Gastrocnemius medialis (tissue), 4 donors: Measurements from ENCODE around the gene TMEM198. TPM values are rescaled to one million over a fixed set of nuclear protein-coding genes. Genes with fewer than 3 reads are reported as not detected.

Experiments used
- ATAC-seq, 2 donors: fragments of 150-250 bp; one replicate each; pipeline ENCODE4 v1.9.1; 2016
- DNase-seq, 2 donors: peaks; one replicate each; pipeline ENCODE4 v3.0.0-alpha.2; 2019
- H3K27ac ChIP-seq, 4 donors: fragments of 200-600 bp; sonication (generic); 1 replicate in 1 of 4; 2 replicates in 3 of 4; pipeline ENCODE4 v1.5.1; 2016 to 2018; ENCODE audit warnings: mild to moderate bottlenecking in 2 of 4, moderate library complexity in 1 of 4
- H3K27me3 ChIP-seq, 3 donors: fragments of 200-600 bp; sonication (generic) in 2 of 3; 1 replicate in 1 of 3; 2 replicates in 2 of 3; pipeline versions ENCODE4 v1.5.1 to v1.6.0; 2016 to 2019; ENCODE audit warnings: mild to moderate bottlenecking in 1 of 3, moderate library complexity in 1 of 3
- H3K36me3 ChIP-seq, 2 donors: fragments of 200-600 bp; sonication (generic) in 1 of 2; one replicate each; pipeline ENCODE4 v1.5.1; 2017 to 2018
- H3K4me1 ChIP-seq, 2 donors: fragments of 200-600 bp; sonication (generic) in 1 of 2; one replicate each; pipeline ENCODE4 v1.5.1; 2016 to 2017; ENCODE audit warnings: mild to moderate bottlenecking in 2 of 2
- H3K4me3 ChIP-seq, 4 donors: fragments of 200-600 bp; sonication (generic) in 3 of 4; 1 replicate in 1 of 4; 2 replicates in 3 of 4; pipeline ENCODE4 v1.5.1; 2016 to 2019; ENCODE audit warnings: mild to moderate bottlenecking in 2 of 4
- H3K9me3 ChIP-seq, 3 donors: fragments of 200-600 bp; sonication (generic) in 2 of 3; 1 replicate in 1 of 3; 2 replicates in 2 of 3; pipeline ENCODE4 v1.5.1; 2016 to 2019
- POLR2A ChIP-seq, 2 donors: fragments of 450-650 bp; IDR thresholded peaks; one replicate each; pipeline ENCODE4 v1.6.1; 2017; ENCODE audit warnings: antibody characterized with exemption in 2 of 2, mild to moderate bottlenecking in 2 of 2, moderate library complexity in 2 of 2
- in situ Hi-C, 4 donors: fragments of 200-750 bp; cut with MboI; loops; one replicate each; pipeline versions ENCODE4 v1.15.0 to v1.8.0; 2017; ENCODE audit warnings: low sequenced_read_pairs in 4 of 4
- intact Hi-C: fragments of 100-400 bp; cut with DNase I; formaldehyde crosslinking; loops from one replicate; pipeline ENCODE4 v1.15.1; 2023; ENCODE audit warnings: low total_unique reads
- total RNA-seq, 4 donors: library from RNA; depleted of rRNA; stranded (reverse); fragments of >200 nt; gene quantifications; one replicate each; pipeline versions ENCODE4 v1.1.0 to v1.2.3, GENCODE V29; 2016
- TF ChIP-seq, protein P1 (sequence below), 5 experiments: fragments of 450-650 bp in 3 of 5; fragments of 200-600 bp in 2 of 5; sonication (generic) in 2 of 5; IDR thresholded peaks in 4 of 5; conservative IDR thresholded peaks in 1 of 5; 1 replicate in 4 of 5; 2 replicates in 1 of 5; pipeline ENCODE4 v1.5.1; 2016 to 2019; ENCODE audit warnings: antibody characterized with exemption in 5 of 5, mild to moderate bottlenecking in 3 of 5, moderate library complexity in 3 of 5

The TMEM198 gene
- total RNA-seq, 4 donors from 2014 or later = 0.87 to 6.7 (median 3.3) TPM

DNA sequence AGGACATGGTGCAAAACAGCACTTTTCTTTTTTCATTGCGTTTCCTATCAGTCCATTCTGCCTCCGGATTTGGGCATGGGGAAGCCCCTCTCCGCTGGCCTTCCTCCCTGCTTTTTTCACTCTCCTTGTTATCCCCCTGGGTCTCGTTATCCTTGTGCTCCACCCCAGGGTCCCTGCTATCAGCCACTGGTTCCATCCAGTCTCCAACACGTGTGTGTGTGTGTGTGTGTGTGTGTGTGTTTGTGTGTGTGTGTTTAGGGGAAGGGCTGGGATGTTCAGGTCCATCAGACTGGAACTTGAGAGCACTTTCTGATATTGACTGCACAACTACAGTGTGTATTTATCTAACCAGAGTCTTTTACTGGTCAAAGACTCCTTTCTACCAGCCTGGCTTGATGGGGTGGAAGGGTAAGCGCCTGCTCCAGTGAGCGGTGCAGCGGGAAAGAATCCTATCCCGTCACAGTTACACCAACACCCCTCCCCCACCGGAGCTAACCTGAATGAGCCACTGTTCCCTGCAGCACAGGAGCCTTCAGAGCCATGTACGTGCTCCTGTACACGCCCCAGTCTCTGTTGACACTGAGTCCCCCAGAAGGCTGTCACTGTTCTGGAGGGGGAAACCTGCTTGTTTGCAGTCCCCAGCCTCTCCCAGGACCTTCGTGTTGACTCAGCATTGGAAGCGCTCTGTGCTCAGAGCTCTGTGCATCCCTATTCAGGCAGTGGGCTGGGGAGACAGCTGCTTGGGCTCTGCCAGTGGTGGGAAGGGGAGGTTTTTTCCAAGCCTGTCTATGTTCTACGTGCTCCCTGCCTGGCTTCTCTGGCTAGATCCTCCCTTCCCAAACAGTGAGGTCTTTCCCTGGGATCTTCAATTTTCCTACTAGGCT, 32.9 kb downstream of the TMEM198 start:
- Histone ChIP-seq H3K27ac (no peak overlapping the region), H3K27me3 (no peaks in the 10 kb centered on the region), H3K4me3 (no peak overlapping the region), H3K9me3 (no peaks in the 10 kb centered on the region), H3K4me1 (peaks cover 3 to 4% of the 10 kb centered on the region in 2 donors), H3K36me3 (no peaks in the 10 kb centered on the region)
- TF ChIP-seq, protein P1, sequence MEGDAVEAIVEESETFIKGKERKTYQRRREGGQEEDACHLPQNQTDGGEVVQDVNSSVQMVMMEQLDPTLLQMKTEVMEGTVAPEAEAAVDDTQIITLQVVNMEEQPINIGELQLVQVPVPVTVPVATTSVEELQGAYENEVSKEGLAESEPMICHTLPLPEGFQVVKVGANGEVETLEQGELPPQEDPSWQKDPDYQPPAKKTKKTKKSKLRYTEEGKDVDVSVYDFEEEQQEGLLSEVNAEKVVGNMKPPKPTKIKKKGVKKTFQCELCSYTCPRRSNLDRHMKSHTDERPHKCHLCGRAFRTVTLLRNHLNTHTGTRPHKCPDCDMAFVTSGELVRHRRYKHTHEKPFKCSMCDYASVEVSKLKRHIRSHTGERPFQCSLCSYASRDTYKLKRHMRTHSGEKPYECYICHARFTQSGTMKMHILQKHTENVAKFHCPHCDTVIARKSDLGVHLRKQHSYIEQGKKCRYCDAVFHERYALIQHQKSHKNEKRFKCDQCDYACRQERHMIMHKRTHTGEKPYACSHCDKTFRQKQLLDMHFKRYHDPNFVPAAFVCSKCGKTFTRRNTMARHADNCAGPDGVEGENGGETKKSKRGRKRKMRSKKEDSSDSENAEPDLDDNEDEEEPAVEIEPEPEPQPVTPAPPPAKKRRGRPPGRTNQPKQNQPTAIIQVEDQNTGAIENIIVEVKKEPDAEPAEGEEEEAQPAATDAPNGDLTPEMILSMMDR (IDR thresholded peaks at IDR 0.05 in 4 of 5, conservative IDR thresholded peaks at IDR 0.05 in 1 of 5) = no peak
- no peak for TF ChIP-seq POLR2A (IDR thresholded peaks at IDR 0.05)
- intact Hi-C loops (no loop called here), in situ Hi-C loops (no loop called here)
- no peak for ATAC-seq
- DNase-seq = no peak

DNA sequence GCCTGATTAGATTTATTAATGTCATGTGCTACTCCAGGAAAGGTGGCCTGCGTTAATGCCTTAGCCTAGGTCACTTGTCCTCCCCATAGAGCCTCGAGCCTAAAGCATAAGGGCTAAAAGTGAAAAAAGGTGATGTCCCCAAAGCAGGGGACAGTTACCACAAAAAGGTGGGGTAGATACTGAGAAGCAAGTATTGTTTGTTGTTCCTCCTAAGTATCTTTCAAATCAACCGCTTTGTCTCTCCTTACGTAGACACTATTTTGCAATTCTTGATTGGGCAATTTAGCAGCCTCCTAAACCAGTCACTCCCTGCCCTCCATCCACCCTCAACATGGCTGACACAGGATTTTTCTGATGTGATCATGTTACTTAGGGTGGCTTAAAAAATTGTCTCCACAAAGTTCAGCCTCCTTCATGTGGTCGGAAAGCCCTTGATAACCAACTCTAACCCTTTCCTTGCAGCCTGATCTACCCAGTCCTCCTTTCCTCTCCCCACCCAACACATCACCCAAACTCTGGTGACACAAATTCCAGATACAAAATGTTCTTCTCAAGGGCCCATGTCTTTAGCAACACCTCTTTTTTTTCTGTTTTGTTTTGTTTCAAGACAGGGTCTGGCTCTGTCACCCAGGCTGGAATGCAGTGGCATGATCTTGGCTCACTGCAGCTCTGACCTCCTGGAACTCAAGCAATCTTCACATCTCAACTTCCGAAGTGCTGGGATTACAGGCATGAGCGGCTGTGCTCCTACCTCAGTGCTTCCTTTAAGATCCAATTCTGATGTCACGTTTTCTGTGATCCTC, 35.2 kb downstream of the TMEM198 start:
- in situ Hi-C loops = no loop called here
- Histone ChIP-seq H3K27ac (peak overlapping the region in 3 of 4 donors; percentile 0 to 58 (median 24)), H3K27me3 (no peaks in the 10 kb centered on the region), H3K9me3 (no peaks in the 10 kb centered on the region), H3K4me1 (no peaks in the 10 kb centered on the region), H3K4me3 (no peak overlapping the region), H3K36me3 (no peaks in the 10 kb centered on the region)
- TF ChIP-seq, protein P1 (IDR thresholded peaks at IDR 0.05 in 4 of 5, conservative IDR thresholded peaks at IDR 0.05 in 1 of 5) = no peak
- TF ChIP-seq POLR2A (IDR thresholded peaks at IDR 0.05) = no peak
- intact Hi-C loops = no loop called here
- ATAC-seq (peak; percentile 78 to 89), DNase-seq (no peak)

DNA sequence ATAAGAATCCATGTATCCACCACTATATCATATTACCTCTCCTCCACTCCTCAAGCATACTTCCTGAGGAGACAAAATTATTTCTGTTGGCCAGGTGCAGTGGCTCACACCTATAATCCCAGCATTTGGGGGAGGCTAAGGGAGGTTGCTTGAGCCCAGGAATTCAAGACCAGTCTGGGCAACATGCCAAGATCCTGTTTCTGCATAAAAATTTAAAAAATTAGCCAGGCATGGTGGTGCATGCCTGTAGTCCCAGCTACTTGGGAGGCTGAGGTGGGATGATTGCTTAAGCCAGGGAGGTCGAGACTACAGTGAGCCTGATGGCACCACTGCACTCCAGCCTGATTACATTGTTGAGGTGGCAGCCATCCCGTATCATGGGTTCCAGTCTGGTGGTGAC, 37.5 kb downstream of the TMEM198 start:
- in situ Hi-C loops (no loop called here), intact Hi-C loops (no loop called here)
- H3K27me3 ChIP-seq = no peaks in the 10 kb centered on the region
- no peak for ATAC-seq
- no peaks in the 10 kb centered on the region for H3K36me3 ChIP-seq
- no peaks in the 10 kb centered on the region for H3K4me1 ChIP-seq
- H3K27ac ChIP-seq = no peak overlapping the region
- no peak overlapping the region for H3K4me3 ChIP-seq
- no peaks in the 10 kb centered on the region for H3K9me3 ChIP-seq
- no peak for DNase-seq
- TF ChIP-seq, protein P1 (IDR thresholded peaks at IDR 0.05 in 4 of 5, conservative IDR thresholded peaks at IDR 0.05 in 1 of 5) = no peak
- no peak for TF ChIP-seq POLR2A (IDR thresholded peaks at IDR 0.05)

DNA sequence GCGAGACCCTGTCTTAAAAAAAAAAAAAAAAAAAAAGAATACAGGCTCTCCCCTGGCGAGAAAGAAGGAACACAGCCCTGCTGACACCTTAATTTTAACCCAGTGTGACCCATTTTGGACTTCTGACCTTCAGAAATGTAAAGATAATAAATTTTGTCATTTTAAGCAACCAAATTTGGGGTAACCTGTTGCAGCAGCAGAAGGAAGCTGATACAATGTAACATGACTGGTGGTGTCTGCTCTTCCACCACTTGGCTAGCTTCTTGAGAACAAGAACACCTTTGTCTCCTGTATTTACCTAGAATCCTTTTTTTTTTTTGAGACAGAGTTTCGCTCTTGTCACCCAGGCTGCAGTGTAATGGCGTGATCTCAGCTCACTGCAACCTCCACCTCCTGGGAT, 47.3 kb downstream of the TMEM198 start:
- Histone ChIP-seq H3K9me3 (no peaks in the 10 kb centered on the region), H3K4me1 (no peaks in the 10 kb centered on the region), H3K4me3 (no peak overlapping the region), H3K27ac (no peak overlapping the region), H3K27me3 (no peaks in the 10 kb centered on the region), H3K36me3 (no peaks in the 10 kb centered on the region)
- intact Hi-C loops = no loop called here
- in situ Hi-C loops = no loop called here
- ATAC-seq = no peak
- no peak for DNase-seq
- TF ChIP-seq, protein P1 (IDR thresholded peaks at IDR 0.05 in 4 of 5, conservative IDR thresholded peaks at IDR 0.05 in 1 of 5) = no peak
- TF ChIP-seq POLR2A (IDR thresholded peaks at IDR 0.05) = no peak
